T47D (cell line): ENCODE measurements around the gene TGFB3.
"Not testable (repeated sequence)": the region's sequence is repeated elsewhere in the genome, so short reads cannot be mapped to it uniquely, and the experiment has no call there.

ENCODE experiments used
- DNase-seq, 2 experiments: peaks; one replicate each; pipeline versions ENCODE4 v3.0.0 to v3.0.0-alpha.2; 2011 to 2012; ENCODE audit warnings: low read depth in 1 of 2, low spot score in 1 of 2
- JUND ChIP-seq: IDR thresholded peaks from 2 replicates; pipeline ENCODE4 v1.6.1; 2012; ENCODE audit warnings: low read depth
- in situ Hi-C: cut with HindIII; loops from 2 replicates; pipeline ENCODE4 v1.10.0; 2016; ENCODE audit warnings: low sequenced_read_pairs, low pct_unique_long_range_greater_than_20kb

TGFB3 gene

DNA sequence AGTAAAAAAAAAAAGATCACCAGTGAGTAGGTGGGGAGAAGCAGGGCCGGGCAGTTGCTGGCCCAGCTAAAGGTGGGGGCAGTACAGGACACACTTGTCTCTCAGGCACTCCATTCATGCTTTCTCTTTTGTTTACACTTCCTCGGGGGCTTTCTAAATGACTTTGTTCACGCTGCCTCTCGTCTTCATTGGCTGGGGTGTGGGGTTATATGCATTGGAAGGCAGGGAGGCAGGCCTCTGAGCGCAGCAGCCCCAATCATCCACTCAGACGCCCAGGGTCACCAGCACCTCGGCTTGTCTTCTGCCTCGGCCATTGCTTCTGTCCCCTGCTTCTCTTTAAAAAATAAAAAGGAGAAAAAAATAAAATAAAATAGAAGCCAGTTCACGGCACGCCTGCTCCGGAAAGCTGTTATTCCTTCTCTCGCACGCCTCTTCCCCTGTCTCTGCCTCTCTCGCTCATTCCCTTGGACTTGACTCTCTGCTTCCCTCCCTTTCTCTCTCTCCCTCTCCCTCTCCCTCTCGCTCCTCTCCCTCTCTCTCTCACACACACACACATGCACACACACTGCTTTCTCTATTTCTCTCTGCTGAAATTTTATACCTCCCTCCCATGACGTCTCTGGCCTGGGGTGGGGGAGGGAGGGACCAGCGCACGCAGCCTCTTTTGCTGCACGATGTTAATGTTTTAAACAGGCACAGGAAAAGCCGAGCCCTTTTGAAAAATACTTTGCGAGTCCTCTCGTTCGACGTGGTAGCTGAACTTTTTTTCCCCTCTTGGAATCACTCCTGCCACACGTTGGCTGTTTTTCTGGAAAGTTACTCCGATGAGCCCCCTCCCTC is at the start of gene TGFB3:
TGFB3 (minus strand) TSS at position 570 of the 840 bp plus-strand sequence. CDS start 1,102 bp downstream, outside the sequence.
- in situ Hi-C loops, result no loop called here
- TF ChIP-seq JUND, result no peak
- peak; percentile 77 to 95 for DNase-seq

- no peak for TF ChIP-seq JUND
- in situ Hi-C loops, result no loop called here
- DNase-seq, result no peak
Measured at GRCh38 chr14:76024211-76024907, 42.6 kb upstream of the TGFB3 start.

- DNase-seq, result no peak
- TF ChIP-seq JUND, result no peak
- in situ Hi-C loops, result no loop called here
Measured at GRCh38 chr14:76023757-76024156, 42.0 kb upstream of the TGFB3 start.

GRCh38 chr14:76022991-76023390 is 41.2 kb upstream of the TGFB3 start:
- in situ Hi-C loops, result no loop called here
- TF ChIP-seq JUND, result no peak
- DNase-seq, result no peak

GRCh38 chr14:76019676-76020075 is 37.9 kb upstream of the TGFB3 start:
- peak in 1 of 2 experiments; percentile 3 for DNase-seq
- no peak for TF ChIP-seq JUND
- in situ Hi-C loops, result no loop called here

- in situ Hi-C loops, result no loop called here
- no peak for TF ChIP-seq JUND
- no peak for DNase-seq
Measured at GRCh38 chr14:76015668-76016067, 33.9 kb upstream of the TGFB3 start.

- in situ Hi-C loops, result no loop called here
- no peak for TF ChIP-seq JUND
Measured at GRCh38 chr14:76015191-76015590, 33.4 kb upstream of the TGFB3 start.

DNA sequence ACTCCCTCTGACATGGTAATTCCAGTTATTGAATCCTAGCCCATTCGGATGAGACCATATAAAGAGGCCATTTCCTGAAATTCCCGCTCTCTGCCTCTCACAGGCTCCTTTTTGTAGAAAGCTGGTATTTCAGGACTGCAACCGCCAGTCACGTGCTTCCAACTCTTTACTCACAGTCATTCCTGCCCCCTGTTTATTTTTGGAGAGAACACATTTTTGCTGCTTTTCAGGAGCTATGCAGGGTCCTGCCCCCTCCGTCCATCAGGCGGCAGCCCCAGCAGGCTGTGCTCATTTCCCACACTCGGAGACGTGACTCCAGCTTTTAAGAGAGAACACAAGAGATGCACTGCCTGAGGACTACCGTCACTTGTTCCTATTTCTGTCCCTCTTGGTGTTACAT is 30.6 kb upstream of the TGFB3 start:
- no peak for TF ChIP-seq JUND
- in situ Hi-C loops, result no loop called here
- DNase-seq, result no peak

More at GRCh38 chr14:76015191-76015590, 33.4 kb upstream of the TGFB3 start:
- no peak for DNase-seq

DNA sequence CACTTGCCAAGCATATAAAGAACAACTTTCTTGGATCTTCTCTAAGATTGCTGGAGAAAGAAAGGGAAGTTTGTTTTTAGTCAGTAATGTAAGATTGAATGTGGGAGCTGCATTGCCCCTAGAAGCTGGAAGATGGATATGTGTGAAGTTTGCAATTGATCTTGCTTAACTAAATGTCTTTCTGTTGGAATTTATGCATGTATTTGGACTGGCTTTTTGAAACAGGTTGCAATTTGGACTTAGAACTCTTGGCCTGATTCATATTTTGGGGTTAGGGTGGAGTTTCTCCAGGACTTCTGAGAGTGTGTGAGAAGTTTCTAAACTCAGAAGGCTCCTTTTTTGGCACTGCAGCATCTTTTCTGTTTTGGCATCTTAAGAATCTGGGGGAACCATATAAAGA is 30.1 kb upstream of the TGFB3 start:
- TF ChIP-seq JUND, result no peak
- no peak for DNase-seq
- in situ Hi-C loops, result no loop called here

DNA sequence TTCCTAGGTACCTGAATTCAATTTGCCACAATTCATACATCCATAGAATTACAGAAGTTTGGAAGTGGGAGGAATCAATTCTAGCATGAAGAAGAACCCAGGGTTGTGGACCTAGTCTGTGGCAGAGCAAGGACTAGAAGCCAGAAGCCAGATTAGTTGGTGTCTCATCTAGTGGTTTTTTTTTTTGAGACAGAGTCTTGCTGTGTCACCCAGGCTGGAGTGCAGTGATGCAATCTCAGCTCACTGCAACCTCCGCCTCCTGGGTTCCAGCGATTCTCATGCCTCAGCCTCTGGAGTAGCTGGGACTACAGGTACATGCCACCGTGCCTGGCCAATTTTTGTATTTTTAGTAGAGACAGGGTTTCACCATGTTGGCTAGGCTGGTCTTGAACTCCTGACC is 27.8 kb upstream of the TGFB3 start:
- not testable (repeated sequence) for DNase-seq

GRCh38 chr14:76007852-76008251 is 26.1 kb upstream of the TGFB3 start:
- no peak for DNase-seq
- no peak for TF ChIP-seq JUND
- in situ Hi-C loops, result no loop called here

More for the DNA sequence above, 27.8 kb upstream of the TGFB3 start:
- in situ Hi-C loops, result not testable (repeated sequence)

DNA sequence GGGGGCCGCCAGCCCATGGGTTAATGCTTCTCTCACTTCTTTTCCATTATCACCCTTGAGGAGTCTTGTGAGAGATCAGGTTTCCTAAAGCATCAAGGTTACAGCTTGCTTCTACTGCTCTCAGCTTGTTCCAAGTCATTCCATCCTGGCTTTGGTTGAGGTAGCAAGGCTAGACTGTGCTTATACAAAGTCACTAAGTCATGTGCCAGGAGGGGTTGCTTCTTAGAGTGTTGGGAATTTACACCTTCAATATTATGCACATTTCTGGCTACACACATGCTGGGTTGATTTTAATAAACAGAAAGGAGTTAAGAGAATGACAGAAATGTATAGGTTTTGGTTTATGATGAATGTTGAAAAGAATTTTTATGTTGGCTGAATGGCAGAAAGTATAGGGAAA is 25.6 kb upstream of the TGFB3 start:
- no peak for DNase-seq
- in situ Hi-C loops, result no loop called here

GRCh38 chr14:76006253-76006652 is 24.5 kb upstream of the TGFB3 start:
- no peak for TF ChIP-seq JUND
- DNase-seq, result no peak
- in situ Hi-C loops, result no loop called here

More for the DNA sequence above, 25.6 kb upstream of the TGFB3 start:
- no peak for TF ChIP-seq JUND
